Gastroesophageal sphincter (tissue), 3 donors: ENCODE data around the gene FRMD1.

Experiments
- EP300 ChIP-seq: sonication (generic); formaldehyde crosslinking; IDR thresholded peaks from one replicate; pipeline ENCODE4 v1.6.1; 2017; ENCODE audit warnings: antibody characterized with exemption, mild to moderate bottlenecking
- POLR2A ChIP-seq, 2 donors: fragments of 450-650 bp; IDR thresholded peaks; one replicate each; pipeline ENCODE4 v1.6.1; 2017; ENCODE audit warnings: antibody characterized with exemption in 2 of 2, mild to moderate bottlenecking in 2 of 2, moderate library complexity in 1 of 2
- POLR2AphosphoS5 ChIP-seq: sonication (generic); formaldehyde crosslinking; IDR thresholded peaks from one replicate; pipeline ENCODE4 v1.6.1; 2017; ENCODE audit warnings: antibody characterized with exemption
- TF ChIP-seq, protein P1 (sequence below), 4 experiments: fragments of 200-600 bp in 2 of 4; fragments of 450-650 bp in 2 of 4; sonication (generic) in 1 of 4; IDR thresholded peaks; one replicate each; pipeline ENCODE4 v1.5.1; 2017 to 2019; ENCODE audit warnings: antibody characterized with exemption in 4 of 4, mild to moderate bottlenecking in 2 of 4, moderate library complexity in 2 of 4

DNA sequence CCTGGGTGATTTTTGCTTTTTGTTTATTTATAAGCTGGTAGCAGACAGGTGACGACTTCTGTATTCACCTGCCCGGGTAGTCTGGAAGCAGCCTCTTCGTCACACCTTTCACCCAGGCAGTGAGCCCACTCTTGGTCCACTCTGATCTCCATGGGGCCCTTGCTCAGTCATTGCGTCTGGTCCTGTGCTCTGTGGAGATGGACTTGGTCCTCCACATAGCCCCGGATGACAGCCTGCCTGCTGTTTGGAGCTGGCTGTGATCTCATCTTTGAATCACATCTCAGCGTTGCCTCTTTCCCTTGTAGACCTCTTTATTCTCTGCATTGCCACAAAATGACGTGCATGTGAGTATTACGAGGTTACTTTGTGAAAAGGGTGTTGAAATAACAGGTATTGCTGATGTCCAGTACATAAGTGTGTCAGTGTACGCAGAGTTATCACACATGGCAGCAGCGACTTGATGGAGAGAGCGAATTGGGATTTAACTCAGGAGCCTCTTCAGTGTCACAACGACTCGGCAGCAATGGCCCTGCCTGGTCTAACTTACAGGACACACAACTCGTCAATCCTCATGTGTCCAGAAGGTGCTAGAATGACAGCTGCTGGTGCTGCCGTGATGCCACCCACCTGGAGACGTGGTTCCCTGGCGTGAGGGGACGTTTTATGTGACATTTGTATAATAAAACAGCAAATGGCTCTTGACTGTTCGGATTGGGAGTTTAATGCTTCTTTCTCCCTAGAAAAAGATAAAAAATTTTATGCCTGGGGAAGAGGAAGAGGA, 24.2 kb upstream of the FRMD1 start:
- TF ChIP-seq, protein P1, sequence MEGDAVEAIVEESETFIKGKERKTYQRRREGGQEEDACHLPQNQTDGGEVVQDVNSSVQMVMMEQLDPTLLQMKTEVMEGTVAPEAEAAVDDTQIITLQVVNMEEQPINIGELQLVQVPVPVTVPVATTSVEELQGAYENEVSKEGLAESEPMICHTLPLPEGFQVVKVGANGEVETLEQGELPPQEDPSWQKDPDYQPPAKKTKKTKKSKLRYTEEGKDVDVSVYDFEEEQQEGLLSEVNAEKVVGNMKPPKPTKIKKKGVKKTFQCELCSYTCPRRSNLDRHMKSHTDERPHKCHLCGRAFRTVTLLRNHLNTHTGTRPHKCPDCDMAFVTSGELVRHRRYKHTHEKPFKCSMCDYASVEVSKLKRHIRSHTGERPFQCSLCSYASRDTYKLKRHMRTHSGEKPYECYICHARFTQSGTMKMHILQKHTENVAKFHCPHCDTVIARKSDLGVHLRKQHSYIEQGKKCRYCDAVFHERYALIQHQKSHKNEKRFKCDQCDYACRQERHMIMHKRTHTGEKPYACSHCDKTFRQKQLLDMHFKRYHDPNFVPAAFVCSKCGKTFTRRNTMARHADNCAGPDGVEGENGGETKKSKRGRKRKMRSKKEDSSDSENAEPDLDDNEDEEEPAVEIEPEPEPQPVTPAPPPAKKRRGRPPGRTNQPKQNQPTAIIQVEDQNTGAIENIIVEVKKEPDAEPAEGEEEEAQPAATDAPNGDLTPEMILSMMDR (IDR thresholded peaks at IDR 0.05), result no peak
- TF ChIP-seq POLR2A (IDR thresholded peaks at IDR 0.05) (no peak), EP300 (no peak), POLR2AphosphoS5 (no peak)
